ENCODE data around the gene IPO7. TPM values are rescaled to one million over a fixed set of nuclear protein-coding genes. Genes with fewer than 3 reads are reported as not detected.
"Not testable (repeated sequence)": the region's sequence is repeated elsewhere in the genome, so short reads cannot be mapped to it uniquely, and the experiment has no call there.

IPO7 gene
- total RNA-seq, 1 experiment from 2014 or later: 196 TPM

GRCh38 chr11:9357041-9357440 lies 27.4 kb upstream of the IPO7 start:
- no peak for DNase-seq
- Mint-ChIP-seq H3K4me3 (ENCODE audit: unreplicated experiment) (no peak overlapping the region), H3K9me3 (ENCODE audit: unreplicated experiment) (no peaks in the 10 kb centered on the region), H3K27ac (ENCODE audit: unreplicated experiment) (no peak overlapping the region), H3K27me3 (ENCODE audit: insufficient read depth, unreplicated experiment) (no peaks in the 10 kb centered on the region), H3K4me1 (ENCODE audit: low read depth, unreplicated experiment) (peaks cover 1% of the 10 kb centered on the region), H3K36me3 (ENCODE audit: insufficient read depth, unreplicated experiment) (no peaks in the 10 kb centered on the region)
- Histone ChIP-seq H3K27me3 (replicated peaks; ENCODE audit: control insufficient read depth, insufficient read depth, low read length) (no peaks in the 10 kb centered on the region), H3K9me3 (no peaks in the 10 kb centered on the region), H3K36me3 (ENCODE audit: control insufficient read depth, insufficient read depth, low read length) (no peaks in the 10 kb centered on the region), H3K4me3 (ENCODE audit: low read depth, low read length) (no peak overlapping the region), H3K4me1 (peaks cover 8% of the 10 kb centered on the region)
- no peak for TF ChIP-seq CTCF (IDR thresholded peaks at IDR 0.05; ENCODE audit: insufficient read depth in 1 of 2, low read depth in 1 of 2, low read length in 1 of 2, severe bottlenecking in 1 of 2, unreplicated experiment in 1 of 2)
- ChIA-PET CTCF (no interaction called here), POLR2A (interaction anchor here (0.5 kb wide), 1 partner anchor 29 kb away, joined by 4 read pairs; no protein-coding TSS in a partner anchor)
- intact Hi-C loops (cut with micrococcal nuclease; ENCODE audit: unreplicated experiment): no loop called here
- BruUV-seq (replicated peaks): no TSS peak

DNA sequence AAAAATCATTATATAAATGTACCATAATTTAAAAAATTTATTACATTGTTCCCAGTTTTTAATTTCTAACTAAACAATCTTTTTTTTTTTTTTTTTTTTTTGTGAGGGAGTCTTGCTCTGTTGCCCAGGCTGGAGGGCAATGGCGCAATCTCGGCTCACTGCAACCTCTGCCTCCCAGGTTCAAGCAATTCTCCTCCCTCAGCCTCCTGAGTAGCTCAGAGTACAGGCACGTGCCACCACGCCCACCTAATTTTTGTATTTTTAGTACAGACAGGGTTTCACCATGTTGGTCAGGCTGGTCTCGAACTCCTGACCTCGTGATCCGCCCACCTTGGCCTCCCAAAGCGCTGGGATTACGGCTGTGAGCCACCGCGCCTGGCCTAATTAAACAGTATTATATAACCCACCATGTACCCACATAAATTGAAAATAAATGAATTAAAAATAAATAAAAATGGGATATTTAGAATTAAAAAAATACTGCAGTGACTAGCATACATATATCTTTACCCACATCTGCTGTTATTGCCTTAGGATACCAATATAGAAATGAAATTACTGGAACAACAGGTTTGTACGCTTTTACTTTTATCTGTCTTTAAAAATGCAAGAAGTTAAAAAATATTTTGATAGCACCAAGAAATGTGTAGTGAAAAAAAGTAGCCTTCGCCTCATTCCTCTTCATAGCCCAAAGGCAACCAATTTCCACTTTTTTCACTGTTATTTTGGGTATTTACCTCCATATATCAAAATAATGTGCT lies 23.4 kb upstream of the IPO7 start:
- H3K27me3 Mint-ChIP-seq (ENCODE audit: insufficient read depth, unreplicated experiment); CTCF ChIA-PET; POLR2A ChIA-PET; H3K4me3 Mint-ChIP-seq (ENCODE audit: unreplicated experiment); H3K27me3 ChIP-seq (replicated peaks; ENCODE audit: control insufficient read depth, insufficient read depth, low read length); H3K9me3 Mint-ChIP-seq (ENCODE audit: unreplicated experiment); H3K9me3 ChIP-seq; DNase-seq; BruUV-seq (replicated peaks); H3K36me3 ChIP-seq (ENCODE audit: control insufficient read depth, insufficient read depth, low read length); H3K4me3 ChIP-seq (ENCODE audit: low read depth, low read length): not testable (repeated sequence)
- Mint-ChIP-seq H3K27ac (ENCODE audit: unreplicated experiment) (peak overlapping the region; percentile 96), H3K4me1 (ENCODE audit: low read depth, unreplicated experiment) (peaks cover 17% of the 10 kb centered on the region), H3K36me3 (ENCODE audit: insufficient read depth, unreplicated experiment) (peaks cover 27% of the 10 kb centered on the region)
- intact Hi-C loops (cut with micrococcal nuclease; ENCODE audit: unreplicated experiment): loop anchor here (5.0 kb wide), 2 partner anchors 94 to 206 kb away; partner anchors contain the start of gene DENND5A
- peaks cover 31% of the 10 kb centered on the region for H3K4me1 ChIP-seq

GRCh38 chr11:9362393-9362863 lies 22.0 kb upstream of the IPO7 start:
- POLR2A ChIA-PET: interaction anchor here (1.2 to 1.4 kb wide), 2 partner anchors 22 to 98 kb away, joined by 4 to 10 read pairs; partner anchors contain the start of genes IPO7 and ZNF143
- intact Hi-C loops (cut with micrococcal nuclease; ENCODE audit: unreplicated experiment): loop anchor here (2.0 to 5.0 kb wide), 3 partner anchors 95 to 205 kb away; partner anchors contain the start of genes DENND5A and ZNF143

More at GRCh38 chr11:9362393-9362863, 22.0 kb upstream of the IPO7 start:
- Mint-ChIP-seq H3K27ac (ENCODE audit: unreplicated experiment) (peak overlapping the region; percentile 96), H3K36me3 (ENCODE audit: insufficient read depth, unreplicated experiment) (peaks cover 27% of the 10 kb centered on the region), H3K4me1 (ENCODE audit: low read depth, unreplicated experiment) (peaks cover 17% of the 10 kb centered on the region), H3K4me3 (ENCODE audit: unreplicated experiment) (peak overlapping the region; percentile 71), H3K27me3 (ENCODE audit: insufficient read depth, unreplicated experiment) (no peaks in the 10 kb centered on the region), H3K9me3 (ENCODE audit: unreplicated experiment) (no peaks in the 10 kb centered on the region)
- no peaks in the 10 kb centered on the region for H3K36me3 ChIP-seq (ENCODE audit: control insufficient read depth, insufficient read depth, low read length)
- H3K27me3 ChIP-seq (replicated peaks; ENCODE audit: control insufficient read depth, insufficient read depth, low read length): no peaks in the 10 kb centered on the region
- peak in 1 of 2 experiments; percentile 32 for DNase-seq
- BruUV-seq (replicated peaks): no TSS peak
- TF ChIP-seq CTCF (IDR thresholded peaks at IDR 0.05; ENCODE audit: insufficient read depth in 1 of 2, low read depth in 1 of 2, low read length in 1 of 2, severe bottlenecking in 1 of 2, unreplicated experiment in 1 of 2): no peak
- CTCF ChIA-PET: no interaction called here
- no peaks in the 10 kb centered on the region for H3K9me3 ChIP-seq
- H3K4me3 ChIP-seq (ENCODE audit: low read depth, low read length): no peak overlapping the region
- H3K4me1 ChIP-seq: peaks cover 31% of the 10 kb centered on the region
